ENCODE measurements around the gene TRAFD1. TPM values are rescaled to one million over a fixed set of nuclear protein-coding genes. Genes with fewer than 3 reads are reported as not detected.
A peak's percentile ranks its signal among the peaks of the same experiment; 100 is the strongest.

The TRAFD1 gene
- total and polyA plus RNA-seq, 9 of the 15 experiments (the other 6 are each of a cell fraction or from before 2014, with no cell fraction given): 41.3 to 85.5 (median 54.5) TPM

- intact Hi-C loops (cut with micrococcal nuclease) (no loop called here), in situ Hi-C loops (cut with MboI) (no loop called here)
- WGBS (ENCODE audit: insufficient coverage, low coverage, missing lambda C conversion rate): 67% methylated on average over 3 of the region's 3 CpGs
- POLR2A ChIA-PET: interaction anchor here (0.6 to 4.3 kb wide), 7 partner anchors 8 to 161 kb away, joined by 3 to 24 read pairs (median 5); partner anchors contain the start of gene ERP29
- peaks cover 28 to 30% of the 10 kb centered on the region in 2 experiments; a peak in 4 of 5 replicates for H3K4me1 ChIP-seq (replicated peaks in 1 of 2; ENCODE audit: control insufficient read depth in 2 of 2, insufficient read depth in 2 of 2, low read length in 2 of 2)
- no peaks in the 10 kb centered on the region for H3K9me3 ChIP-seq (replicated peaks; ENCODE audit: control insufficient read depth, insufficient read depth, low read depth, low read length)
- BruUV-seq (replicated peaks): no TSS peak
- H3K9me1 ChIP-seq (ENCODE audit: control insufficient read depth, insufficient read depth, low read length): no peaks in the 10 kb centered on the region
- no peak overlapping the region for H2AFZ ChIP-seq (ENCODE audit: low read depth, low read length)
- peaks cover 18% of the 10 kb centered on the region; the same call in 1 of the 2 replicates for H4K20me1 ChIP-seq (replicated peaks; ENCODE audit: control insufficient read depth, insufficient read depth, low read length)
- no peak for DNase-seq (ENCODE audit: extremely low read depth in 1 of 4, low spot score in 3 of 4)
- H3K9ac ChIP-seq (ENCODE audit: insufficient read depth in 1 of 2, low read depth in 2 of 2, low read length in 2 of 2): peak overlapping the region in 1 of 2 experiments; percentile 10; a peak in 1 of 4 replicates
- H3K4me3 ChIP-seq: no peak overlapping the region
- H3K79me2 ChIP-seq (ENCODE audit: control insufficient read depth, insufficient read depth, low read length): peaks cover 82% of the 10 kb centered on the region
- H3K27me3 ChIP-seq (ENCODE audit: control insufficient read depth in 2 of 2, insufficient read depth in 2 of 2, low read length in 2 of 2): no peaks in the 10 kb centered on the region
- H3K4me2 ChIP-seq (ENCODE audit: insufficient read depth, low read length): peak overlapping the region; percentile 23; the same call in 1 of the 2 replicates
- H3K27ac ChIP-seq (ENCODE audit: extremely low read depth, low read depth, low read length): 0 out of 3 replicates have a peak overlapping the region, but pooled peaks have one; percentile 0
- no peak for TF ChIP-seq TCF7 (IDR thresholded peaks at IDR 0.05; ENCODE audit: borderline replicate concordance)
- TF ChIP-seq, protein P1, sequence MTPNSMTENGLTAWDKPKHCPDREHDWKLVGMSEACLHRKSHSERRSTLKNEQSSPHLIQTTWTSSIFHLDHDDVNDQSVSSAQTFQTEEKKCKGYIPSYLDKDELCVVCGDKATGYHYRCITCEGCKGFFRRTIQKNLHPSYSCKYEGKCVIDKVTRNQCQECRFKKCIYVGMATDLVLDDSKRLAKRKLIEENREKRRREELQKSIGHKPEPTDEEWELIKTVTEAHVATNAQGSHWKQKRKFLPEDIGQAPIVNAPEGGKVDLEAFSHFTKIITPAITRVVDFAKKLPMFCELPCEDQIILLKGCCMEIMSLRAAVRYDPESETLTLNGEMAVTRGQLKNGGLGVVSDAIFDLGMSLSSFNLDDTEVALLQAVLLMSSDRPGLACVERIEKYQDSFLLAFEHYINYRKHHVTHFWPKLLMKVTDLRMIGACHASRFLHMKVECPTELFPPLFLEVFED (CRISPR knock-in tag; conservative IDR thresholded peaks at IDR 0.05): no peak
- no peak for TF ChIP-seq ZNF354B (CRISPR knock-in tag; IDR thresholded peaks at IDR 0.05)
- no peak for TF ChIP-seq RREB1 (CRISPR knock-in tag; IDR thresholded peaks at IDR 0.05)
- no peak for TF ChIP-seq ZNF583 (CRISPR knock-in tag; IDR thresholded peaks at IDR 0.05)
- no peak for TF ChIP-seq FOXO4 (CRISPR knock-in tag; IDR thresholded peaks at IDR 0.05)
- no peak for TF ChIP-seq GABPB2 (CRISPR knock-in tag; conservative IDR thresholded peaks at IDR 0.05)
- TF ChIP-seq KLF13 (tag; IDR thresholded peaks at IDR 0.05; ENCODE audit: borderline replicate concordance, low read depth): no peak
- no peak for TF ChIP-seq ZKSCAN1 (IDR thresholded peaks at IDR 0.05; ENCODE audit: low read depth, low read length)
- TF ChIP-seq CBX5 (IDR thresholded peaks at IDR 0.05; ENCODE audit: borderline replicate concordance, low read depth): no peak
- no peak for TF ChIP-seq WHSC1 (IDR thresholded peaks at IDR 0.05; ENCODE audit: low read length)
- no peak for FAIRE-seq
- peaks cover 58% of the 10 kb centered on the region for H3K36me3 ChIP-seq (ENCODE audit: control insufficient read depth, insufficient read depth, low read length)
- CTCF ChIA-PET (ENCODE audit: low intra/inter-chr PET ratio): no interaction called here
- ATAC-seq: no peak
Observed at GRCh38 chr12:112105891-112106290, 19.5 kb upstream of the TRAFD1 start.
